ENCODE measurements around the gene LAMC3.

The LAMC3 gene

DNA sequence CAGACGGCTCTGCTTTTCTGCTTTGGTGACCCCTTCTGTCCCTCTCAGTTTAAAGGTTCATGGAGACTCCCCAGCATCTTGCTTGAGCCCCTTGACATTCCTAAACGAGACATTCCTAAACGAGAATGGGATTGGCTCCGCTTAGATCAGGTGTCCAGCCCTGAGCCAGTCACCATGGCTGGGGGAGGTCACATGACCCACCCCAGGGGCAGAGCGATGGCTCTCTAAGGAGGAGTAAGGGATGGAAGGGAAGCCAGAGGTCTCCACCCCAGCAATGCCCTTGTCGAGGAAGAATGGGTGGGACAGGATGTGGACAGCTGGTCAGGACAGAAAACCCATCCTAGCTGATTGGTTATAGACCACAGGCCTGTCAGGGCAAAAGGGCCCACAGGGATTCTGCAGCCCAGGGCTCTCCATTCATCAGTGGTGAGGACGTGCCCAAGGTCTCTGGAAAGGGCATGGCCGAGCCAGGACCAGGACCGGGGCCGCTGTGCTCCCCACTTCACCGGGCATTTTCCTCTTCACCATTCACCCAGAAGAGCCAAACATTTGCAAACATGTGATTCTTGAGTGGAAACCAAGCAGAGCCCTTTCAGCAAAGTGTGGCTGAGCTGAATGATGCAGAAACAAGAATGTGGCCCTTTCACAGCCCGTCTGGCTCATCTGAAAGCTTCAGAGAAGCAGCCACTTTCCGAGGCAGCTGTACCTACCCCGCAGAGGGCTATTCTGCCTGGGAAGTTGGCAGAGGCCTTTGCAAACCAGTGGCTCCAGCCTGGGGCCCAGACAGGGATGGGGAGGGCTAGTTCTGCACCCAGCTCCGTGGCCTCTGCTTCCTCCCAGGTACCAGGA, 67.6 kb downstream of the LAMC3 start:
- DNase-seq (ENCODE audit: low read depth) = no peak

DNA sequence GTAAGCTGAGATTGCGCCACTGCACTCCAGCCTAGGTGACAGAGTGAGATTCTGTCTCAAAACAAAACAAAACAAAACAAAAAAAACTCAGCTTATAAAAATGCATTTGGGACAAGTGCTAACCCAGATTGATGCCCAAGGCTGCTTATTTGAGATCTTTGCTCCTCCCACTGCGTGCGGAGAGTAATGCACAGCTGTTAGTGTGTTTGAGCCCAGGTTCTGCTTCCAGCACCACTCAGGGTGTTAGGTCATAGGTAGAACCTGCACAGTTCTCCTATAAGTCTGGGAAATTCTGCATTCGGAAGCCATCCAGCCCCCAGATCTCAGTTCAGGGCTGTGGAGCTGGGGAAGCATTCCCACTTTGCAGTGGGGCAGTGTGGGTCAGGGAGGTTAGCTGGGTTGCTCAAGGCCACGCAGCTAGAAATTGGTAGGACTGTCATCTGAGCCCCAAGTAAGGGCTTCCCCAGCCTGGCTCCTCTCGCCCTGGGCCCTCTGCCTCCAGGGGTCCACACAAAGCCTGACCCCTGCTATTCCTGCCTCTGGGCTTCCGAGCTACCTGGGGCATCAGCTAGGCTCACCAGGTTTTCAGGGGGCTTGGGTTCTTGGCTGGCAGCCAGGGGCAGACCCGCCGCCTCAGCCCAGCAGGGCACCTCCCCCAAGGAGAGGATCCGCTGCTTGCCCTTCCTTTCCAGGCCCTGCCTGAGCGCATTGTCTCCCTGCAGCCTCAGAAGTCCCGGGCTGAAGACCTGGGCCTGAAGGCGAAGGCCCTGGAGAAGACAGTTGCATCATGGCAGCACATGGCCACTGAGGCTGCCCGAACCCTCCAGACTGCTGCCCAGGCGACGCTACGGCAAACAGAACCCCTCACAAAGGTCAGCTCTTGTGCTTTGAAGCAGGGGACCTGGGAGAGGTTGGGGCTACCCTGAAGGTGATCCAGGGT, 69.7 kb downstream of the LAMC3 start:
- no peak for DNase-seq (ENCODE audit: low read depth)

DNA sequence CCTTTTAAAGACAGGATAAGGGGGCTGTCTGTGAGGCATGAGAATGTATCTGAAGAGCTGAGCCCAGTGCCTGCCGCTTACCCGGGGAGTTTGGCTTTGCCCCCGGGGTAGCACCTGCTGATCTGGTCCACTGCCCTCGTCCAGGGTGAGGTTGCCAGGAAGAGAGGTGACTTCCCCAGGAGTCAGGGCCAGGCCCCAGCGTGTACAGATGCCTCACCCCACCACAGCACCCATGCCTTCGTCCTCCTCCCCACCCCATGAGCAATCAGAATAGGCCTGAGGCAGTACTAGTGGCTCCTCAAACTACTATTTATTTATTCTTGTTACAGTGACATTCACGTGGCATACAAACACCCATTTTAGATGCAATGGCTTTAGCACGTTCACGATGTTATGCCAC, 71.6 kb downstream of the LAMC3 start:
- no peak for DNase-seq (ENCODE audit: low read depth)

DNA sequence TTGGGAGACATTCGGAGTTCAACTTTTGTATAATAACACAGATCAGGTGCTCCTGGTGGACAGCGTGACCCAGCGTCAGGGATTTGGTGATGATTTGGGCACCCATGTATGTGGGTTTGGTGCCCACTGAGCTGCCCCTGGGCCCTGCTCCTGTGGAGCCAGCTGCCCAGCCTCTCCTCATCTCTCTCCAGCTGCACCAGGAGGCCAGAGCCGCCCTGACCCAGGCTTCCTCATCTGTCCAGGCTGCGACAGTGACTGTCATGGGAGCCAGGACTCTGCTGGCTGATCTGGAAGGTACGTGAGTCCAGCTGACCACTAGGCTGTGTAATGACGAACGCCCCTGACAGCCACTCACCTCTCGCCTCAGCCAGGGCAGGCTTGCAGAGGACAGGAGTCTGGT, 72.9 kb downstream of the LAMC3 start:
- DNase-seq (ENCODE audit: low read depth) = no peak

DNA sequence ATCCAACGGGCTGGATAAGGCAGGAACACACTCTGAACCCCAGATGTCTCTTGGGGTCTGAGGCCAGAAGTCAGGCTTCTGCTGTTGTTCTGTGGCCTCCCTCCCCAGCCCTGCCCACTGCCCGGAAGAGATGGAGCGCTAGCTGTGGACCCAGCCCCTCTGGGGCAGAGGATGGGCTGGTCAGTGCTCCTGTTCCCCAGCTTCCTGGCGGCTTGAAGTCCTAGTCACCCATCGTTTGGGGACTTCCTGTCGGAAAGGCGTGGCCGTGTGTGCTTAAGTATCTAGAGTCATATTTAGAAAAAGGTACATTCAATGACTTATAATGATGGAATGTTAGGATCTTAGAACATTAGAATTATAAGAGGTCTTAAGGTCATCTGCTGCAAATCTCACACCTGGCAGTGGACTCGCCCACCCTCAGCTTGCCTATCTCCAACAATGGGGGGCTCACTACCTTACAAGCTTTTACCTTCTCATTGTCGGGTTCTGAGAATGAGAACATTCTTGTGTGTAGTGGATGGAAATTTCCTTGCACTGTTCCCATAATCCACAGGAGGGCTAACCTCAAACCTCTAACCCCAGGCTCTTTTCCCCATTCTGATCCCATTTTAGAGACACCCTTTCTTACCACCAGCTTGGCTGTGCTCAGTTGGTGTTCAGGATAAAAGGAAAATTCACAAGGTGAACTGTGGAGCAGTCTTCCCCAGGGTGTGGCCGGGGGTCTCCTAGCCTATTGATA, 74.0 kb downstream of the LAMC3 start:
- no peak for DNase-seq (ENCODE audit: low read depth)

DNA sequence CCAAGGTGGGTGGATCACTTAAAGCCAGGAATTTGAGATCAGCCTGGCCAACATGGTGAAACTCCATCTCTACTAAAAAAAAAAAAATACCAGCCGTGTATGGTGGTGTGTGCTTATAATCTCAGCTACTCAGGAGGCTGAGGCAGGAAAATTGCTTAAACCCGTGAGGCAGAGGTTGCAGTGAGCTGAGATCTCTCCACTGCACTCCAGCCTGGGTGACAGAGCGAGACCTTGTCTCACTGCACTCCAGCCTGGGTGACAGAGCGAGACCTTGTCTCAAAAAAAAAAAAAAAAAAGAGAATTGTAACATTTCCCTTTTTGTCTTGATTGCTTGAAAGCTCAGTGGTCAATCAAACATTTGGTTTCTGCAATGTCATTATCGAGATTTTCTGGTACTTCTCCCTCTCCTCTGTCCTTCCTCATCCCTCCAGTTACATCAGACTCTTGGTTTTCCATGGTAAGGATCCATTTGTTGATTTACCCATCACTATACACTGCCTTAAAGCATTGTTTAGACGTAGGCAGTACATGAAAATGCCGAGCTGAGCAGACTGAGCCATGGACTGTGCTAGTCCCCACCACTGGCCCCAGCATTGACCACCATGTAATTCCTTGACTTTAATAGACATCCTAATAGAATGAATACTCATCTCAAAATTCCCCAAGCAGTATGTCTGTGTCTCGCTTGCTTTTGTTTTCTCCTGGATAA, 75.8 kb downstream of the LAMC3 start:
- DNase-seq (ENCODE audit: low read depth) = no peak

DNA sequence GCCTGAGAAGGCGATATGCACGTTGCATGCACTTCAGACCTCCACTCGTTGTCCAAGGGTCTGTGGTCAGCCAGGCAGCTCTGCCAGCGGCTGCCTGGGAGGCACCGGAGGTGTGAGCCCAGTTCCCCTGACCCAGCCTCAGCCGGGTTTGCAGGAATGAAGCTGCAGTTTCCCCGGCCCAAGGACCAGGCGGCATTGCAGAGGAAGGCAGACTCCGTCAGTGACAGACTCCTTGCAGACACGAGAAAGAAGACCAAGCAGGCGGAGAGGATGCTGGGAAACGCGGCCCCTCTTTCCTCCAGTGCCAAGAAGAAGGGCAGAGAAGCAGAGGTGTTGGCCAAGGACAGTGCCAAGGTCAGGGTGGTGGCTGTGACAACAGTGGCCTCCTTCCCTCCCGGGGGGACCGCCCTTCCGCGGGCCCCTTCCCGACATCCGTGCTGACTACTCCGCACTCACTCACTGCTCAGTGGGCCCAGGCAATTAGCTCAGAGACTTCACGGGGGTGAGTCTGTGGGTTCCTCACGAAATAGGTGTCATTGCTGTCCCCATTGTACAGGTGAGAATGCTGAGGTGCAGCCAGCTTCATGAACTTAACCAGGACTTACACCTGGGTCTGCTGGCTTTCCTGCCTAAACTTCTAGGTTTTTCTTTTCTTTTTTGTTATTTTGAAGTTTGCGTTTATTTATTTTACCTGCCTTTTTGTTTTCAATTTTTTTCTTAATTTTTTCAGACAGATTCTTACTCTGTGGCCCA, 76.6 kb downstream of the LAMC3 start:
- DNase-seq (ENCODE audit: low read depth) = no peak

DNA sequence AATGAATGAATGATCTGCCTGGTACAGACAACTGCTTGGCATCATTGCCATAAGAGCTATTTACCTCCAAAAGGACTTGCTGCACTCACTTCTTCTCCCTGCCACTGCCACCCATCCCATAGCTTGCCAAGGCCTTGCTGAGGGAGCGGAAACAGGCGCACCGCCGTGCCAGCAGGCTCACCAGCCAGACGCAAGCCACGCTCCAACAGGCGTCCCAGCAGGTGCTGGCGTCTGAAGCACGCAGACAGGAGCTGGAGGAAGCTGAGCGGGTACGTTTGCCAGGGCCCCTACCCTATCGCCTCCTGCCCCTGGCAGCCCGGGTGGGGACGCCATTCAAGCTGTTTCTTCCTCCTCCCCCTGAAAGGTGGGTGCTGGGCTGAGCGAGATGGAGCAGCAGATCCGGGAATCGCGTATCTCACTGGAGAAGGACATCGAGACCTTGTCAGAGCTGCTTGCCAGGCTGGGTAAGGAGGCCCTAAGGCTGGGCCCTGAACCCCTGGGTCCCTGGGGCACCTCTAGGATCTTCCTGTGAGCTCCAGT, 78.5 kb downstream of the LAMC3 start:
- no peak for DNase-seq (ENCODE audit: low read depth)

DNA sequence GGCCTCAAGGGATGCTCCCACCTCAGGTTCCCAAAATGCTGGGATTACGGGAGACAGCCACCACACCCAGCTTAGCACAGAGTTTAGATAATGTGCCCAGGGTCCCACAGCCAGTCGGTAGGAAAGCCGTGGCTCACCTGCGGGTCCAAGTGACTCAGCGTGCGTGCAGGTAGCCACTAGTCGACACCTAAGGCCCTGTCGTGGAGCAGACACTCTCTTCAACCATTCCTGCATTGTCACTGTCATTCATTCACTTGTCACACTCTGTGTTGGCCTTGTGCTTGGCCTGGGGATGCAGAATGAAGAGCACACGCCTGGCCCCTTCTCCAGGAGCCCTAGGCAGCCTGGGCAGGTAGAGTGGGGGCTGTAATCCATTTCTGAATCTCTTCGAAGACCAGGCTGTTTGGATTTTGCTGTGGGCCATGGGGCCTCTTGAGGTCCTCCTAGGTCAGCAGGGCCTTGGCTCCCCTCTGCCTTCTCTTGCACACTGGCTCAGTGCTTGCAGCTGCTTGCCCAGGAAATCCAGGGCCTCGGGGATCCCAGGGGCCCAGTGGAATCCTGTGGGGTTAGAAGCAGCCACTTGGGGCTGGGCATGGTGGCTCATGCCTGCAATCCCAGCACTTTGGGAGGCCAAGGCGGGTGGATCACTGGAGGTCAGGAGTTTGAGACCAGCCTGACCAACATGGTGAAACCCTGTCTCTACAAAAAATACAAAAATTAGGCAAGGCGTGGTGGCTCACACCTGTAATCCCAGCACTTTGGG, 81.2 kb downstream of the LAMC3 start:
- no peak for DNase-seq (ENCODE audit: low read depth)

DNA sequence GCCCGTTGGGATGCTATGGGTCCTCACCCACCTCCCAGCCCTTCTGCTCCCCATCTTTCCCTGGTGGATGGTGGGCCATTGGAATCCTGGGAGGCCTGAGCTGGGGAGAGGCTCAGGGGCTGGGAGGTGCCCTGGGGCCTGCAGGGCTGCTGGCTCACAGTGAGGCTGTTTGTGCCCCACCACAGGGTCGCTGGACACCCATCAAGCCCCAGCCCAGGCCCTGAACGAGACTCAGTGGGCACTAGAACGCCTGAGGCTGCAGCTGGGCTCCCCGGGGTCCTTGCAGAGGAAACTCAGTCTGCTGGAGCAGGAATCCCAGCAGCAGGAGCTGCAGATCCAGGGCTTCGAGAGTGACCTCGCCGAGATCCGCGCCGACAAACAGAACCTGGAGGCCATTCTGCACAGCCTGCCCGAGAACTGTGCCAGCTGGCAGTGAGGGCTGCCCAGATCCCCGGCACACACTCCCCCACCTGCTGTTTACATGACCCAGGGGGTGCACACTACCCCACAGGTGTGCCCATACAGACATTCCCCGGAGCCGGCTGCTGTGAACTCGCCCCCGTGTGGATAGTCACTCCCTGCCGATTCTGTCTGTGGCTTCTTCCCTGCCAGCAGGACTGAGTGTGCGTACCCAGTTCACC, 82.5 kb downstream of the LAMC3 start:
- no peak for DNase-seq (ENCODE audit: low read depth)

DNA sequence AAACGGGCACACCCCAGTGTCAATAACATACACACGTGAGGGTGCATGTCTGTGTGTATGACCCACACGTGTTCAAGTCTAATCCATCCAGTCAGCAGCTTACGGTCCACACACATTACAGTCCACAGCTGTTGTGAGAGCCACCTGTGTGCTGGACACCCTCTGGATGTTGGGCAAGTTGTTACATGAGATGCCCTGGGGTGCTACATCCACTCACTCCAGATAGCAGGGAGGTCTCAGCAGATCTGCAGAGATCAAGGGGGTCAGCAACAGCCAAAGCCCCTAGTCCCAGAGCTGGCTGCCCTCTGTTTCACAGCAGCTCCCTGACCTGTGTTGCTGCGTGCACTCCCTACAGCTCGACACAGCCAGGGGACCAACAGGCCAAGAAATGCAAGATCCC, 83.1 kb downstream of the LAMC3 start:
- DNase-seq (ENCODE audit: low read depth) = no peak

DNA sequence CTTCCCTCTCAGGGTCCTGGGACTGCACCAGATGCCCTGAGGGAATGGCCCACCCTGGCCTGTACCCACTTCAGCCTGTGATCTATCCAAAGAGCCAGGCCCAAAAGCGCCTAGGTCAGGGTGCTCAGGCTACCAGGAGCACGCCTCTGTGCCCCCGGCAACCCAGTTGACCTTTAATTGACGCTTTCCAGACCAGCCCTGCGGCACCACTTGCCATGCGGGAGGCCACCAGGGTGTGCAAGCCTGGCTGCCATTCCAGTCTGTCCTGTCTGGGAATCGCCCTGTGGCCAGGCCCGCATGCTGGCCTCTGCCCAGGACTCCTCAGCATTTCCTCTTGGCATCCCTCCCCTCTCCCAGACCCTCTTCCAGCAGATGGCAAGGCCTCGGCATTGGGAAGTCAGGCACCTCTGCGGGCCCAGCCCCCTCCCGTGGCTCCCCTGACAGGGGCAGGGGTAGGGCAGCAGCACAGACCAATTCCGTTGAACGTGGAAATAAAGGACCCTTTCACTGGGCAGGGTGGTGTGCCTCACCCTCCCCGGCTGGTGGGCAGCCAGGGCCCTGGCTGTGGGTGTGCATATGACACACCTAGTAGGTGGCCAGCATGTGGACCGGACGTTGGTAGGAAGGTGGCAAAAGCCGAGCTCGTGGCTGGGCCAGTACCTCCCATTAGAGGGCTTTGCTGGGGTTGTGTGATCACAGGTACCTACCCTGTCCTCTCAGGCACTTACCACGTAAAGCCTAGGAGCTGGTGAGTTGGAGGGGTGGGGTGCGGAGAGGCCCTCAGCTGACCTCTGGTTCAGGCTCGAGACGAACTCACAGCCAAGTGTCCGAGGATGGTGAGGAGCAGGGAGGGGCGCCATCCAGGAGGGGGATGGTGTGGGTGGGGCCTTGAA, 83.8 kb downstream of the LAMC3 start:
- no peak for DNase-seq (ENCODE audit: low read depth)

DNA sequence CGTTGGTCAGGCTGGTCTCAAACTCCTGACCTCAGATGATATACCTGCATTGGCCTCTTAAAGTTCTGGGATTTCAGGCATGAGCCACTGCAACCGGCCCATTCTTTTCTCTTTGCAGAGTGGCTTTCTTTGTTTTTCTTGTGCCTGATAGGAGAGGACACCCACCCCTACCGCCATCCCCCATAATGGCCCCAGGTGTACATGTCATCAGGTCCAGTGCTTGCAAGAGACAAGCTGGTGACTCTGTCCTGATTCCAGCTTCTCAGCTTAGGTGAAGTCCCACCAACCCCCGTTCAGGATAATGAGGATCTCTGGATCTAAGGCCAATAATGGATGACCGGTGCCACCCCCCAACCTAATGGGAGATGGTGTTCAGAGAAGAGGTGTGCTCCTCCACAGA, 85.0 kb downstream of the LAMC3 start:
- DNase-seq (ENCODE audit: low read depth) = no peak

DNA sequence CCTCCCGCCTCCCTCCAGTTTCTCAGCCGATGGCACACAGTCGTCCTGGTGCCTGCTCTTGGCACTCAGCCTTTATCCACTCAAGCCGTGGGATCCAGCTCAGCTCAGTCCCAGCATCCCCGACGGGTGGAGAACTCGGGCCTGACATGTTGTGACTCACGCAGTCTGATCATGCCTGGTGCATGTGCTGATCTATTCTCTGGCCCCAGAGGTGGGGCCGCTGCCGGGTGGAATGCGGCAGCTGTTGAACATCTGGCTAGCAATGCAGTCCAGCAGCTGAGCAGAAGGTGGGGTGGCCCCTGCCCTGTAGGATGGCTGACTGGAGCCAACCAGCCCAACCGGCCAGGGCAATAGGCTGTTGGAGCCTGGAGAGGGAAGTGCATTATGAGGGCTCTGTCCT, 85.6 kb downstream of the LAMC3 start:
- DNase-seq (ENCODE audit: low read depth) = no peak

DNA sequence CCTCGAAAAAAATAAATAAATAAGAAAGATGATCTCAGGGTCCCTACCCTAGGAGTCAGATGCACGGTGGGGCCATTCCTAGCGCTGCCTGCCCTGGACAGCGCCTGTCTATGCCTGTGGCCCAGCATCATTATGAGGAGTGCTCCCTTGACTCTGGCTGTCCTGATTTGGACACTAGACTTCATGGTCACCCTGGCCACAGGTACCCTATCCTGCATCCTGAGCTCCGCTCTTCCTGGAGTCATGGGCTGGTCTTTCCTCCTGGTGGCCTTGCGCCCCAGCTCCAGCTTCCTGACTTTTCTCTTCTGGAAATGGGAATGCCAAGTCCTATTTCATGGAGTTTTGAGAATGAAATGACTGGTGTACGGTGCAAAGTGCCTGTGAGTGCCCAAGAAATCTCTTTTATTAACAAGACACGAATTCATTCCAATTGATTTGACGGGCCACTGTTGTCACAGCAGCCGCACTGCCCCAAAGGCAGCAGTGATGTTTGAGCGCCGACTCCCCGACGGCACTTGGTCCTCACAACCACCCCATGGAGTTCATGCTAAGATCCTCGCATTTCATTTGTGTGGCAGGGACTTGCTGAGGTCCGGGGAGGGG, 86.8 kb downstream of the LAMC3 start:
- no peak for DNase-seq (ENCODE audit: low read depth)

DNA sequence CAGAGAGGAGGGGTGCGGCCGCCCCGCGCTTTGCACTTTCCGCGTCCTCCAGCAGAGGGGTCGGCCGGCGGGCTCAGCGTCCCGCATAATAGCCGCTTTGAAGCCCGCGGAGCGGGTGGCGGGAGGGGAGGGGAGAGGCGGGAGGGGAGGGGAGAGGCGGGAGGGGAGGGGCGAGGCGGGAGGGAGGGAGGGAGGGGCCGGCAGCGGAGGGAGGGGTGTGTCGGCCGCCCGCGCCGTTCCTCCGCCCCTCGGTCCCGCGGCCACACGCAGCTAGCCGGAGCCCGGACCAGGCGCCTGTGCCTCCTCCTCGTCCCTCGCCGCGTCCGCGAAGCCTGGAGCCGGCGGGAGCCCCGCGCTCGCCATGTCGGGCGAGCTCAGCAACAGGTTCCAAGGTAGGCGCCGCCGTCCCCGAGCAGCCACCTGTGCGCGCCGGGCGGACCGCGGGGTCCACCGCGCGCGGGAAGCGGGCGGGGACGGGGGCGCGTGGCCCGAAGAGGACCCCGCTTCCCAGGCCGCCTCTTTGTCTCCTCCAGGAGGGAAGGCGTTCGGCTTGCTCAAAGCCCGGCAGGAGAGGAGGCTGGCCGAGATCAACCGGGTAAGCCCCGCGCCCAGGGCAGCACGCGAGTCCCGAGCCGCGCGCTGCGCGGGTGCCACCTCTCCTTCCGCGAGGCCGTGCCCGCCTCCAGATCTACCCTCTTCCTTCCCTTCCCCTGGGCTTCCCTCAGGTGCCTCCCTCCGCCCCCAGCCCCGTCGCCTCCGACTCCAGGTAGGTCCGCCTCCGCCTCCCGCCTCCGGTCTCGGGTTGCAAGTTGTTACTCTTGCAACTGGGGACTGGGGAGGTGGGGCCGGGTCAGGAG, 87.5 kb downstream of the LAMC3 start, which contains the start of gene AIF1L:
TSS of gene AIF1L (plus strand) at position 263 of the 857 bp plus-strand sequence. CDS start at position 362, 99 bp downstream.
- no peak for DNase-seq (ENCODE audit: low read depth)
